WTC11 (cell line): ENCODE measurements around the gene CACNB3. TPM values are rescaled to one million over a fixed set of nuclear protein-coding genes. Genes with fewer than 3 reads are reported as not detected.

ENCODE experiments used
- ATAC-seq: fragments of 200-7000 bp; cut with Tn5 transposase; 2 replicates; pipeline ENCODE4 v1.10.0; 2021; ENCODE audit warnings: mild to moderate bottlenecking, moderate library complexity
- CTCF ChIA-PET: fragments of 300-600 bp; sonication (Branson Sonifier 250); formaldehyde crosslinking; loops from one replicate; lab custom pipeline; 2021; ENCODE audit warnings: antibody characterized with exemption; lab: Charles Lee
- POLR2A ChIA-PET: fragments of 350-600 bp; sonication (Branson Sonifier 250); formaldehyde crosslinking; loops from one replicate; lab custom pipeline; 2021; ENCODE audit warnings: antibody characterized with exemption; lab: Charles Lee
- DNase-seq: peaks from one replicate; pipeline ENCODE4 v3.0.0; 2021; ENCODE audit warnings: low spot score
- H3K27ac Mint-ChIP-seq: 2 replicates; pipeline ENCODE4 v1.8.0; 2021; ENCODE audit warnings: mixed read lengths
- H3K27me3 Mint-ChIP-seq: 2 replicates; pipeline ENCODE4 v1.8.0; 2021; ENCODE audit warnings: low read depth, mild to moderate bottlenecking, moderate library complexity, mixed read lengths
- H3K36me3 Mint-ChIP-seq: 2 replicates; pipeline ENCODE4 v1.8.0; 2021; ENCODE audit warnings: mixed read lengths
- H3K4me1 Mint-ChIP-seq: 2 replicates; pipeline ENCODE4 v1.8.0; 2022; ENCODE audit warnings: mixed read lengths
- H3K4me3 Mint-ChIP-seq: 2 replicates; pipeline ENCODE4 v1.8.0; 2021; ENCODE audit warnings: mild to moderate bottlenecking, moderate library complexity, mixed read lengths
- H3K9me3 Mint-ChIP-seq: 2 replicates; pipeline ENCODE4 v1.8.0; 2021; ENCODE audit warnings: mixed read lengths
- CREM ChIP-seq: sonication (generic); formaldehyde crosslinking; IDR thresholded peaks from 2 replicates; pipeline ENCODE4 v1.8.1; 2022; ENCODE audit warnings: mild to moderate bottlenecking, missing genetic modification reagents, moderate library complexity
- ELF4 ChIP-seq: sonication (generic); formaldehyde crosslinking; IDR thresholded peaks from 2 replicates; pipeline ENCODE4 v1.8.1; 2022; ENCODE audit warnings: low read depth, mild to moderate bottlenecking, moderate library complexity, missing genetic modification reagents
- ESRRA ChIP-seq: sonication (generic); formaldehyde crosslinking; IDR thresholded peaks from 2 replicates; pipeline ENCODE4 v1.8.1; 2022; ENCODE audit warnings: mild to moderate bottlenecking, missing genetic modification reagents, borderline replicate concordance
- MXD4 ChIP-seq: fragments of 250-450 bp; sonication (Bioruptor Pico); IDR thresholded peaks from 2 replicates; pipeline ENCODE4 v1.8.0; 2021; ENCODE audit warnings: mild to moderate bottlenecking, moderate library complexity, borderline replicate concordance
- NR2C2 ChIP-seq: sonication (generic); formaldehyde crosslinking; IDR thresholded peaks from 2 replicates; pipeline ENCODE4 v1.8.0; 2022; ENCODE audit warnings: mild to moderate bottlenecking, missing genetic modification reagents
- RORB ChIP-seq: fragments of 250-450 bp; sonication (Bioruptor Pico); IDR thresholded peaks from 2 replicates; pipeline ENCODE4 v1.9.0; 2021; ENCODE audit warnings: mild to moderate bottlenecking
- SP1 ChIP-seq: sonication (generic); formaldehyde crosslinking; conservative IDR thresholded peaks from 2 replicates; pipeline ENCODE4 v1.8.1; 2022; ENCODE audit warnings: missing genetic modification reagents
- STAT6 ChIP-seq: sonication (generic); formaldehyde crosslinking; conservative IDR thresholded peaks from 2 replicates; pipeline ENCODE4 v1.8.1; 2023; ENCODE audit warnings: mild to moderate bottlenecking, low read depth, missing genetic modification reagents, moderate library complexity
- TEAD1 ChIP-seq: sonication (generic); formaldehyde crosslinking; IDR thresholded peaks from 2 replicates; pipeline ENCODE4 v1.8.0; 2022; ENCODE audit warnings: mild to moderate bottlenecking, missing genetic modification reagents
- ZNF263 ChIP-seq: sonication (generic); formaldehyde crosslinking; IDR thresholded peaks from 2 replicates; pipeline ENCODE4 v1.8.1; 2022; ENCODE audit warnings: low read depth, mild to moderate bottlenecking, moderate library complexity, missing genetic modification reagents
- ZNF281 ChIP-seq: sonication (generic); formaldehyde crosslinking; IDR thresholded peaks from 2 replicates; pipeline ENCODE4 v1.8.0; 2023; ENCODE audit warnings: mild to moderate bottlenecking, missing genetic modification reagents
- ZNF396 ChIP-seq: fragments of 250-450 bp; sonication (Bioruptor Pico); IDR thresholded peaks from 2 replicates; pipeline ENCODE4 v1.8.0; 2021; ENCODE audit warnings: mild to moderate bottlenecking, moderate library complexity, borderline replicate concordance
- total RNA-seq: library from RNA; stranded (reverse); gene quantifications from 3 replicates; pipeline ENCODE4 v1.2.3, GENCODE V29; 2021
- TF ChIP-seq, protein P1 (sequence below): fragments of 250-450 bp; sonication (Bioruptor Pico); IDR thresholded peaks from 2 replicates; pipeline ENCODE4 v1.9.0; 2021; ENCODE audit warnings: mild to moderate bottlenecking
- TF ChIP-seq, protein P2 (sequence below): sonication (generic); formaldehyde crosslinking; IDR thresholded peaks from 2 replicates; pipeline ENCODE4 v1.8.0; 2022; ENCODE audit warnings: missing genetic modification reagents
- TF ChIP-seq, protein P3 (sequence below): sonication (generic); formaldehyde crosslinking; IDR thresholded peaks from 2 replicates; pipeline ENCODE4 v1.8.1; 2022; ENCODE audit warnings: mild to moderate bottlenecking, moderate library complexity, missing genetic modification reagents
- TF ChIP-seq, protein P4 (sequence below): sonication (generic); formaldehyde crosslinking; IDR thresholded peaks from 2 replicates; pipeline ENCODE4 v1.8.1; 2023; ENCODE audit warnings: mild to moderate bottlenecking, missing genetic modification reagents, borderline replicate concordance
- TF ChIP-seq, protein P5 (sequence below): sonication (generic); formaldehyde crosslinking; IDR thresholded peaks from 2 replicates; pipeline ENCODE4 v1.8.1; 2023; ENCODE audit warnings: mild to moderate bottlenecking, missing genetic modification reagents
- TF ChIP-seq, protein P6 (sequence below): fragments of 200-600 bp; IDR thresholded peaks from 2 replicates; pipeline ENCODE4 v1.8.0; 2022; ENCODE audit warnings: antibody characterized with exemption

Gene CACNB3
- total RNA-seq, 1 experiment from 2014 or later, result 17.0 TPM

- Mint-ChIP-seq H3K36me3 (no peaks in the 10 kb centered on the region), H3K4me3 (no peak overlapping the region), H3K4me1 (peaks cover 5% of the 10 kb centered on the region; the same call in 1 of the 2 replicates), H3K27ac (no peak overlapping the region)
- no peak for ATAC-seq
- POLR2A ChIA-PET, result no interaction called here
- TF ChIP-seq ZNF281 (CRISPR knock-in tag), result no peak
- TF ChIP-seq, protein P1, sequence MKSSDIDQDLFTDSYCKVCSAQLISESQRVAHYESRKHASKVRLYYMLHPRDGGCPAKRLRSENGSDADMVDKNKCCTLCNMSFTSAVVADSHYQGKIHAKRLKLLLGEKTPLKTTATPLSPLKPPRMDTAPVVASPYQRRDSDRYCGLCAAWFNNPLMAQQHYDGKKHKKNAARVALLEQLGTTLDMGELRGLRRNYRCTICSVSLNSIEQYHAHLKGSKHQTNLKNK, result no peak
- TF ChIP-seq ESRRA, result no peak
- TF ChIP-seq SP1 (CRISPR knock-in tag), result no peak
- TF ChIP-seq, protein P2, sequence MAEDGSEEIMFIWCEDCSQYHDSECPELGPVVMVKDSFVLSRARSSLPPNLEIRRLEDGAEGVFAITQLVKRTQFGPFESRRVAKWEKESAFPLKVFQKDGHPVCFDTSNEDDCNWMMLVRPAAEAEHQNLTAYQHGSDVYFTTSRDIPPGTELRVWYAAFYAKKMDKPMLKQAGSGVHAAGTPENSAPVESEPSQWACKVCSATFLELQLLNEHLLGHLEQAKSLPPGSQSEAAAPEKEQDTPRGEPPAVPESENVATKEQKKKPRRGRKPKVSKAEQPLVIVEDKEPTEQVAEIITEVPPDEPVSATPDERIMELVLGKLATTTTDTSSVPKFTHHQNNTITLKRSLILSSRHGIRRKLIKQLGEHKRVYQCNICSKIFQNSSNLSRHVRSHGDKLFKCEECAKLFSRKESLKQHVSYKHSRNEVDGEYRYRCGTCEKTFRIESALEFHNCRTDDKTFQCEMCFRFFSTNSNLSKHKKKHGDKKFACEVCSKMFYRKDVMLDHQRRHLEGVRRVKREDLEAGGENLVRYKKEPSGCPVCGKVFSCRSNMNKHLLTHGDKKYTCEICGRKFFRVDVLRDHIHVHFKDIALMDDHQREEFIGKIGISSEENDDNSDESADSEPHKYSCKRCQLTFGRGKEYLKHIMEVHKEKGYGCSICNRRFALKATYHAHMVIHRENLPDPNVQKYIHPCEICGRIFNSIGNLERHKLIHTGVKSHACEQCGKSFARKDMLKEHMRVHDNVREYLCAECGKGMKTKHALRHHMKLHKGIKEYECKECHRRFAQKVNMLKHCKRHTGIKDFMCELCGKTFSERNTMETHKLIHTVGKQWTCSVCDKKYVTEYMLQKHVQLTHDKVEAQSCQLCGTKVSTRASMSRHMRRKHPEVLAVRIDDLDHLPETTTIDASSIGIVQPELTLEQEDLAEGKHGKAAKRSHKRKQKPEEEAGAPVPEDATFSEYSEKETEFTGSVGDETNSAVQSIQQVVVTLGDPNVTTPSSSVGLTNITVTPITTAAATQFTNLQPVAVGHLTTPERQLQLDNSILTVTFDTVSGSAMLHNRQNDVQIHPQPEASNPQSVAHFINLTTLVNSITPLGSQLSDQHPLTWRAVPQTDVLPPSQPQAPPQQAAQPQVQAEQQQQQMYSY (CRISPR knock-in tag), result no peak
- TF ChIP-seq, protein P3, sequence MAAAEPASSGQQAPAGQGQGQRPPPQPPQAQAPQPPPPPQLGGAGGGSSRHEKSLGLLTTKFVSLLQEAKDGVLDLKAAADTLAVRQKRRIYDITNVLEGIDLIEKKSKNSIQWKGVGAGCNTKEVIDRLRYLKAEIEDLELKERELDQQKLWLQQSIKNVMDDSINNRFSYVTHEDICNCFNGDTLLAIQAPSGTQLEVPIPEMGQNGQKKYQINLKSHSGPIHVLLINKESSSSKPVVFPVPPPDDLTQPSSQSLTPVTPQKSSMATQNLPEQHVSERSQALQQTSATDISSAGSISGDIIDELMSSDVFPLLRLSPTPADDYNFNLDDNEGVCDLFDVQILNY (CRISPR knock-in tag), result no peak
- TF ChIP-seq TEAD1 (CRISPR knock-in tag), result no peak
- TF ChIP-seq ZNF396 (CRISPR knock-in tag), result no peak
- no peak for TF ChIP-seq RORB (CRISPR knock-in tag)
- TF ChIP-seq MXD4 (CRISPR knock-in tag), result no peak
- no peak for TF ChIP-seq ZNF263 (CRISPR knock-in tag)
- TF ChIP-seq, protein P4, sequence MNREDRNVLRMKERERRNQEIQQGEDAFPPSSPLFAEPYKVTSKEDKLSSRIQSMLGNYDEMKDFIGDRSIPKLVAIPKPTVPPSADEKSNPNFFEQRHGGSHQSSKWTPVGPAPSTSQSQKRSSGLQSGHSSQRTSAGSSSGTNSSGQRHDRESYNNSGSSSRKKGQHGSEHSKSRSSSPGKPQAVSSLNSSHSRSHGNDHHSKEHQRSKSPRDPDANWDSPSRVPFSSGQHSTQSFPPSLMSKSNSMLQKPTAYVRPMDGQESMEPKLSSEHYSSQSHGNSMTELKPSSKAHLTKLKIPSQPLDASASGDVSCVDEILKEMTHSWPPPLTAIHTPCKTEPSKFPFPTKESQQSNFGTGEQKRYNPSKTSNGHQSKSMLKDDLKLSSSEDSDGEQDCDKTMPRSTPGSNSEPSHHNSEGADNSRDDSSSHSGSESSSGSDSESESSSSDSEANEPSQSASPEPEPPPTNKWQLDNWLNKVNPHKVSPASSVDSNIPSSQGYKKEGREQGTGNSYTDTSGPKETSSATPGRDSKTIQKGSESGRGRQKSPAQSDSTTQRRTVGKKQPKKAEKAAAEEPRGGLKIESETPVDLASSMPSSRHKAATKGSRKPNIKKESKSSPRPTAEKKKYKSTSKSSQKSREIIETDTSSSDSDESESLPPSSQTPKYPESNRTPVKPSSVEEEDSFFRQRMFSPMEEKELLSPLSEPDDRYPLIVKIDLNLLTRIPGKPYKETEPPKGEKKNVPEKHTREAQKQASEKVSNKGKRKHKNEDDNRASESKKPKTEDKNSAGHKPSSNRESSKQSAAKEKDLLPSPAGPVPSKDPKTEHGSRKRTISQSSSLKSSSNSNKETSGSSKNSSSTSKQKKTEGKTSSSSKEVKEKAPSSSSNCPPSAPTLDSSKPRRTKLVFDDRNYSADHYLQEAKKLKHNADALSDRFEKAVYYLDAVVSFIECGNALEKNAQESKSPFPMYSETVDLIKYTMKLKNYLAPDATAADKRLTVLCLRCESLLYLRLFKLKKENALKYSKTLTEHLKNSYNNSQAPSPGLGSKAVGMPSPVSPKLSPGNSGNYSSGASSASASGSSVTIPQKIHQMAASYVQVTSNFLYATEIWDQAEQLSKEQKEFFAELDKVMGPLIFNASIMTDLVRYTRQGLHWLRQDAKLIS, result no peak
- no peak for TF ChIP-seq NR2C2 (CRISPR knock-in tag)
- no peak for TF ChIP-seq CREM (CRISPR knock-in tag)
- TF ChIP-seq, protein P5, sequence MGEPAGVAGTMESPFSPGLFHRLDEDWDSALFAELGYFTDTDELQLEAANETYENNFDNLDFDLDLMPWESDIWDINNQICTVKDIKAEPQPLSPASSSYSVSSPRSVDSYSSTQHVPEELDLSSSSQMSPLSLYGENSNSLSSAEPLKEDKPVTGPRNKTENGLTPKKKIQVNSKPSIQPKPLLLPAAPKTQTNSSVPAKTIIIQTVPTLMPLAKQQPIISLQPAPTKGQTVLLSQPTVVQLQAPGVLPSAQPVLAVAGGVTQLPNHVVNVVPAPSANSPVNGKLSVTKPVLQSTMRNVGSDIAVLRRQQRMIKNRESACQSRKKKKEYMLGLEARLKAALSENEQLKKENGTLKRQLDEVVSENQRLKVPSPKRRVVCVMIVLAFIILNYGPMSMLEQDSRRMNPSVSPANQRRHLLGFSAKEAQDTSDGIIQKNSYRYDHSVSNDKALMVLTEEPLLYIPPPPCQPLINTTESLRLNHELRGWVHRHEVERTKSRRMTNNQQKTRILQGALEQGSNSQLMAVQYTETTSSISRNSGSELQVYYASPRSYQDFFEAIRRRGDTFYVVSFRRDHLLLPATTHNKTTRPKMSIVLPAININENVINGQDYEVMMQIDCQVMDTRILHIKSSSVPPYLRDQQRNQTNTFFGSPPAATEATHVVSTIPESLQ (CRISPR knock-in tag), result no peak
- no peak for TF ChIP-seq ELF4 (CRISPR knock-in tag)
- TF ChIP-seq STAT6 (CRISPR knock-in tag), result no peak
- TF ChIP-seq, protein P6, sequence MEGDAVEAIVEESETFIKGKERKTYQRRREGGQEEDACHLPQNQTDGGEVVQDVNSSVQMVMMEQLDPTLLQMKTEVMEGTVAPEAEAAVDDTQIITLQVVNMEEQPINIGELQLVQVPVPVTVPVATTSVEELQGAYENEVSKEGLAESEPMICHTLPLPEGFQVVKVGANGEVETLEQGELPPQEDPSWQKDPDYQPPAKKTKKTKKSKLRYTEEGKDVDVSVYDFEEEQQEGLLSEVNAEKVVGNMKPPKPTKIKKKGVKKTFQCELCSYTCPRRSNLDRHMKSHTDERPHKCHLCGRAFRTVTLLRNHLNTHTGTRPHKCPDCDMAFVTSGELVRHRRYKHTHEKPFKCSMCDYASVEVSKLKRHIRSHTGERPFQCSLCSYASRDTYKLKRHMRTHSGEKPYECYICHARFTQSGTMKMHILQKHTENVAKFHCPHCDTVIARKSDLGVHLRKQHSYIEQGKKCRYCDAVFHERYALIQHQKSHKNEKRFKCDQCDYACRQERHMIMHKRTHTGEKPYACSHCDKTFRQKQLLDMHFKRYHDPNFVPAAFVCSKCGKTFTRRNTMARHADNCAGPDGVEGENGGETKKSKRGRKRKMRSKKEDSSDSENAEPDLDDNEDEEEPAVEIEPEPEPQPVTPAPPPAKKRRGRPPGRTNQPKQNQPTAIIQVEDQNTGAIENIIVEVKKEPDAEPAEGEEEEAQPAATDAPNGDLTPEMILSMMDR, result no peak
- TF ChIP-seq, all 79 proteins: peak for 0
- peaks cover 5% of the 10 kb centered on the region; the same call in 1 of the 2 replicates for H3K27me3 Mint-ChIP-seq
- DNase-seq, result no peak
- H3K9me3 Mint-ChIP-seq, result no peaks in the 10 kb centered on the region
- CTCF ChIA-PET, result interaction anchor here (1.1 to 1.2 kb wide), 2 partner anchors 13 to 47 kb away, joined by 3 read pairs; no protein-coding TSS in a partner anchor
Observed at GRCh38 chr12:48800457-48800856, 17.8 kb upstream of the CACNB3 start.
